NCI-H446 treated with DMSO at 0.1 percent for 48 hours (cell line): ENCODE results near the gene MAGEA9.
"Not testable (repeated sequence)": the region's sequence is repeated elsewhere in the genome, so short reads cannot be mapped to it uniquely, and the experiment has no call there.

ENCODE experiments used
- DNase-seq: peaks from one replicate; lab custom pipeline; 2025; lab: John Stamatoyannopoulos, UW

MAGEA9 gene

DNA sequence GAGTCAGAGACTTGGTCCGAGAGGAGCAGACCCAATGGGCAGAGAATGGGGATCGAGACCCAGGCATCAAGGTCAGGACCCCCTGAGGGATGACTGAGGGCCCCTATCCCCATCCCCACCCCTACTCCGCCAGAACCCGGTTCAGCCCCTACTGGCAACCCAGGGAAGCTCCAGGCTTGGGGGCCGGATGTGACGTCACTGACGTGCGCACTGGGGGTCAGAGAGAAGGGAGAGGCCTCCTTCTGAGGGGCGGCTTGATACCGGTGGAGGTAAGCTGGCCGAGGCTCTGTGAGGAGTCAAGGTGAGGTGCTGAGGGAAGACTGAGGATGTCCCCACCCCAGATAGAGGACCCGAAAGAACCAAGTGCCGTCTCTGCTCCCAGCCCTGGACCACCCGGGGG is at the start of gene MAGEA9:
TSS of gene MAGEA9 (plus strand) at position 204 of the 400 bp plus-strand sequence. CDS start 4,281 bp downstream, outside the sequence.
- DNase-seq, result not testable (repeated sequence)

DNA sequence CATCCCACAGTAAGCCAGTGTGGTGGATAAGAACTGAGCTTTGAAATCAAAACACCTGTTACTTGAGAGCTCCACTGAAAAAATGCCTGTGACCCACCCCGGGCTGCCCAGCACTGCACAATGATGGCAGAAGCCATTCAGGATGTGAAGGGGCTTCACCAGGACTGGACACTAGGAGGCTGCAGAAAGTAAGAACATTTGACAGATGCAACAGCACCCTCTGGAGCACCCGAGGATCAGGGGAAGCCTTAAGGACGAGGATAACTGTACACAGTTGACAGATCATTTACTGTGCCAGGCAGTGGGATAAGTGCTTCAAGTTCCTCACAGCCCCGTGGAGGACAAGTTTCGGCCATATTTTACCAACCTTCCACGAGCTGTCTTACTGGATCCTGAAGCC is 39.5 kb upstream of the MAGEA9 start:
- DNase-seq, result not testable (repeated sequence)

DNA sequence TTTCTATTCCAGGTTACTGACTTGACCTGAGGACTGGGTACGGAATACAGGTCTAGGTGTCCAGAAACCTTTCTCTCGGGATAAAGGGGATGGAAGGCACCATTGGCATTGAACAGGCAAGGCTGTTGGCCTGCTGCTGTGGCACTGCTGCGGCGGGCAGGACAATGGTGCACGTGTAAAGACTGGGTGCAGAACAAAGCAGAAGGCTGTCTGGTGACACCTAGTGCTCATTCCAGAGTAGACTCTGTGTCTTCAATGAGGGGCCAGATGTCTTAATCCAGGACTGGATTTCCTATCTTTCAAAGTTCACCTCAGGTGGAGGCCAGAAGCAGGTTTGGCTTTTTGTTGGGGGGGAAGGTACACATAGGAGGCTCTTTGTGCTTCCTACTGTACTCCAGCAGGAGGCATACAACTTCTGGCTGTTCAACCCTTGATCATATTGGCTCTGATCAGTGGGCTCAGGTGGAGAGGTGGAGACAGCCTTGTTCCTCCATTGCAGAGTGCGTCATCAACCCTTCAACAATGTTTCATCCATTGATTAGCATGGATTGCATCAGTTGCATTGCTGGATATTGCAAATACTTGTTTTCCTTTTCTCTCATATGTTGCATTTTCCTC is 35.2 kb upstream of the MAGEA9 start:
- not testable (repeated sequence) for DNase-seq

DNA sequence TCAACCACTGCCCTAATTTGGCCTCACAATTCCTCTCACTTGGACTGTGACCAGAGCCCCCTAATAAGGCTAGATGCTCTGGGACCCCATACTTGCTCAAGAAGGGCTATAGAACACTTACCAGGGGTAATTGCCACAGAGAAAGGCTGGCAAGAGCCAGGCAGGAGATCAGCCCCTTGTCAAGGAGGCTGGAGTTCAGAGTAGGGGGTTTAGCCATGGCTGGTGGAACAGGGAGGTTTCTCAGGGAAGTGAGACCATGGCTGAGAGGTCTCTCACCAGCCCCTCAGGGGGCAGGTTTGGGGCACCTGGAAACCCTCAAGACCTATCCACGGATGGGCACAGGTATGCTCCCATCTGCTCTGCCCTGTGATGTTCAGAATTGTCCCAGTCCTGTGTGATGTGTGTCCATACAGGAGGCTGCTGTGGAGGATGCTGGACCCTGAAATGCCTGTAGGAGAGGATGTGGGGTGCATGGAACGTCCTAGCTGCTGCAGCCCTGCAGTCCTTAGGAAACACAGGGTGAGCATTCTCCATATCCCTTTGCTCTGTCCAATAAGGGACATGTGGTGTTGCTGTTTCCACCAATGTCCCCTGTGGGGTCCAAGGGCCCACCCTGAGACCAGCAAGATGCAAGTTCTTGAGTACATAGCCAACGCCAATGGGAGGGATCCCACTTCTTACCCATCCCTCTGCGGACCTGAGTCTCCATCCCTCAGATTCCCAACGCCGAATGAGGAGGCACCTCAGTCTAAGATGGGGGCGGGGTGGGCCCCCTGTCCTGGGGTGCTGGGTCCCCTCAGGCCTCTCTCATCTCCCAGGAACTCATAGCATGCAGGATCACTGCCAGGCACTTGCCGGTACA is 24.3 kb upstream of the MAGEA9 start:
- no peak for DNase-seq

- no peak for DNase-seq
Observed at GRCh38 chrX:149758068-149758714, 23.5 kb upstream of the MAGEA9 start.

DNA sequence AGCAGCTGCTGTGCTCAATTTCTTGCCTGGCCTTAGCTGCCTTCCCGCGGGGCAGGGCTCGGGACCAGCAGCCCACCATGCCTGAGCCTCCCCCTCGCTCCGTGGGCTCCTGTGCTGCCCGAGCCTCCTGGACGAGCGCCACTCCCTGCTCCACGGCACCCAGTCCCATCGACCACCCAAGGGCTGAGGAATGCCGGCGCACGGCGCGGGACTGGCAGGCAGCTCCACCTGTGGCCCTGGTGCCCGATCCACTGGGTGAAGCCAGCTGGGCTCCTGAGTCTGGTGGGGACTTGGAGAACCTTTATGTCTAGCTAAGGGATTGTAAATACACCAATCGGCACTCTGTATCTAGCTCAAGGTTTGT is 23.0 kb upstream of the MAGEA9 start:
- not testable (repeated sequence) for DNase-seq

- no peak for DNase-seq
Observed at GRCh38 chrX:149759824-149760223, 21.9 kb upstream of the MAGEA9 start.

DNA sequence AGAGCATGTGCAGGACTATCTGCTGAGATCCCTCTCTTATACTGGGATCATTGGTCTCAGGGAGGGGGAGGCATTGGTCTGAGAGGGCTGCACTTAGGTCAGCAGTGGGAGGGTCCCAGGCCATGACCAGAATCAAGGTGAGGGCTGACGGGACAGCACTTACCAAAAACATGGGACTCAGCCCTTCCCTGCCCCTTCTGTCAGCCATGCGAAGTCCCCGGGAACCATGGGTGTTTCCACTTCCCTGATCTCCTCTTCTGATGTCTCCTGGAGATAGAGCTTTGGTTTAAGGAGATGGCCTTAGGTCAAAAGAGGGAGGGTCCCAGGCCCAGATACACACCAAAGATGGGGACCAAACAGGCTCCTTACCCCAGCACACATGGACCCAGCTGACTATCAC is 20.8 kb upstream of the MAGEA9 start:
- no peak for DNase-seq

- not testable (repeated sequence) for DNase-seq
Observed at GRCh38 chrX:149761858-149762674, 19.7 kb upstream of the MAGEA9 start.

- no peak for DNase-seq
Observed at GRCh38 chrX:149762696-149763614, 18.8 kb upstream of the MAGEA9 start.

DNA sequence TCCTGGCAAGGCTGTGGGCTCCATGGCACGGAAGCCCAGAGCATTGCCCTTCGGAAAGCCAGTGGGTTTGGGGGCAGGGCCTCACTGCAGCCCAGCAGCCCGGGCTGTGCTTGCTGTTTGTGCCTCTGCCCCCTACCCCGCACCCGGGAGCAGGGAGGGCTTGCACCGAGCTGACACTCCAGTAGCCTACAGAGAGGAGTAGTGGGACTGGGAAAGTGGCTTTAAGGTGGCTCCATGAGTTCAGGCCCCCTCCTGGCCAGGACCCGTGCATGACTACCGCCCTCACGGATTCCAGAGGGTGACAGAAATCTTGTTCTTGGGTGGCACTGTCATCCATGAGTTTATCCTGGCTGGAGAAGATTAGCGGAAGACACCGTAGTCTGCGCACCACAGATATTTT is 11.4 kb upstream of the MAGEA9 start:
- not testable (repeated sequence) for DNase-seq

GRCh38 chrX:149773026-149773425 is 8.7 kb upstream of the MAGEA9 start:
- DNase-seq, result not testable (repeated sequence)

DNA sequence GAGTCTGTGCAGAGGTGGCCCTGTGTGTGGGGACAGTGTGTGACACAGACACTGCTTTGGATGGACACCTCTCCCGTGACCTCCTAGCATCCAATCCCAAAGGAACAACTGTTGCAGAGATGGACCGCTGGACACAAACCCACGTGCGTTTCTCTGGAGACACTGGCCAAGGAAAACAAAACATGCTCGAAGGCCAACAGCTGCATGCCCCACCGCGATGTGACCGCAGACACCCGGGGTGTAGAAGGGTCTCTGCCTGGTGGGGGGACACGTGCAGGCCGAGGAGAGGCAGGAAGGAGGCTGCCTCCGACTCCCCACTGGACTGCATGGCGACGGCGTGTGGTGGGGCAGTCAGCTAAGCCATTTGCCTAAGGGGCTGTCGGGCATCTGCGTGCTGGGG is 8.0 kb upstream of the MAGEA9 start, which contains the start of gene HSFX1:
TSS of gene HSFX1 (plus strand) at position 301 of the 400 bp plus-strand sequence. CDS start 614 bp downstream, outside the sequence.
- not testable (repeated sequence) for DNase-seq

- DNase-seq, result not testable (repeated sequence)
Observed at GRCh38 chrX:149777999-149778398, 3.7 kb upstream of the MAGEA9 start.

DNA sequence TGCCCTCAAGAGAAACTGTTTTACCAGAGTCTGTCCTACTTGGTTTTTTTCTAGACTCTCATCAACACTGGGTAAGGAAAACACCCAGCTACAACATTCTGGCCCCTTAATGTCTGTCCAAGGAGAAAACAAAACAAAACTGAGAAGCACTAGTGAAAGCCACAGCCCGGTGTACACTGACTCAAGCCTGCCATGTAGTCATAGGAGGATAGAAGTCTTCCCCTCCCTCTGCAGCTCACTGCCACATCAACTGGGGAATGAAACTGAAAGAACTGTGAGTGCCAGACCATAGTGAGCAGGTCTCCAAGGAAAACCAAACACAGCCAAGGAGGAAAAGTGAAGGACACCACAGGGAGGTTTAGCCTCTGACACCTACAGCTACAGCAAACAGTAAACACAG is 13.8 kb downstream of the MAGEA9 start:
- not testable (repeated sequence) for DNase-seq

- no peak for DNase-seq
Observed at GRCh38 chrX:149799095-149799714, 17.5 kb downstream of the MAGEA9 start.

DNA sequence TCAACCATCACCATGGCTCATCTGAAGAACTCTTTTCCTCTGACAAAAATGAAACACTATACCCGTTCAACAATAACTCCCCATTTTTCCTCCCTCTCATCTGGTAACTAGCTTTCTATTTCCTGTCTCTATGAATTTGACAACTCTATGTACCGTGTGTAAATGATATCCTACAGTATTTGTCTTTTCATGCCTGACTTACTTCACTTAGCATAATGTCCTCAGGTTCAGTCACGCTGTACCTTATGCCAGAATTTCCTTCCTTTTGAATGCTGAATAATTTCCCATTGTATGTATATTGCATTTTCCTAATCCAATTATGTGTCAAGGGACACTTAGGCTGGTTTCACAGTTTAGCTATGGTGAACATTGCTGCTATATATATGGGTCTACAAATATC is 18.2 kb downstream of the MAGEA9 start:
- no peak for DNase-seq

- DNase-seq, result no peak
Observed at GRCh38 chrX:149803458-149804062, 21.8 kb downstream of the MAGEA9 start.

- no peak for DNase-seq
Observed at GRCh38 chrX:149804102-149804501, 22.4 kb downstream of the MAGEA9 start.
